Spleen (tissue), 11 donors: Measurements from ENCODE around the gene MCCD1. TPM values are rescaled to one million over a fixed set of nuclear protein-coding genes. Genes with fewer than 3 reads are reported as not detected.
"Not testable (repeated sequence)": the region's sequence is repeated elsewhere in the genome, so short reads cannot be mapped to it uniquely, and the experiment has no call there.

Source experiments
- DNase-seq: peaks from one replicate; pipeline ENCODE4 v3.0.0-alpha.2; 2020
- H3K27ac ChIP-seq, 8 donors: fragments of 200-600 bp; sonication (generic) in 7 of 8; 1 replicate in 4 of 8; 2 replicates in 4 of 8; pipeline versions ENCODE4 v1.5.0 to v1.8.0; 2016 to 2021; ENCODE audit warnings: inconsistent platforms in 4 of 8, mild to moderate bottlenecking in 4 of 8, moderate library complexity in 1 of 8
- H3K27me3 ChIP-seq, 7 donors: fragments of 200-600 bp; sonication (generic) in 6 of 7; replicated peaks in 1 of 7; 1 replicate in 4 of 7; 2 replicates in 3 of 7; pipeline versions ENCODE4 v1.5.0 to v1.8.0; 2016 to 2021; ENCODE audit warnings: inconsistent platforms in 3 of 7, mild to moderate bottlenecking in 1 of 7
- H3K36me3 ChIP-seq, 6 donors: fragments of 200-600 bp; sonication (generic) in 5 of 6; 1 replicate in 4 of 6; 2 replicates in 2 of 6; pipeline versions ENCODE4 v1.5.0 to v1.8.0; 2016 to 2021; ENCODE audit warnings: inconsistent platforms in 2 of 6
- H3K4me1 ChIP-seq, 6 donors: fragments of 200-600 bp; sonication (generic) in 5 of 6; 1 replicate in 3 of 6; 2 replicates in 3 of 6; pipeline versions ENCODE4 v1.5.0 to v1.8.0; 2016 to 2021; ENCODE audit warnings: inconsistent platforms in 3 of 6
- H3K4me3 ChIP-seq, 8 donors: fragments of 200-600 bp; sonication (generic) in 7 of 8; 1 replicate in 4 of 8; 2 replicates in 4 of 8; pipeline versions ENCODE4 v1.5.0 to v1.8.0; 2016 to 2021; ENCODE audit warnings: inconsistent platforms in 4 of 8, mild to moderate bottlenecking in 4 of 8, moderate library complexity in 2 of 8
- H3K9me3 ChIP-seq, 8 donors: fragments of 200-600 bp; sonication (generic) in 7 of 8; 1 replicate in 4 of 8; 2 replicates in 4 of 8; pipeline versions ENCODE4 v1.5.0 to v1.8.0; 2016 to 2021; ENCODE audit warnings: inconsistent platforms in 4 of 8
- POLR2A ChIP-seq, 3 donors: fragments of 450-650 bp; IDR thresholded peaks; one replicate each; pipeline ENCODE4 v1.5.1; 2017; ENCODE audit warnings: antibody characterized with exemption in 3 of 3, mild to moderate bottlenecking in 1 of 3
- POLR2AphosphoS5 ChIP-seq, 3 donors: sonication (generic); formaldehyde crosslinking; IDR thresholded peaks; one replicate each; pipeline ENCODE4 v1.5.1; 2017; ENCODE audit warnings: antibody characterized with exemption in 3 of 3
- WGBS, 5 donors: extraction: QIAGEN DNeasy Blood & Tissue Kit in 3 of 5; methylation state at CpG; one replicate each; pipeline versions ENCODE4 v1.1.5 to v1.1.7; 2013 to 2018; 5-methylcytosine and 5-hydroxymethylcytosine counted together
- intact Hi-C: fragments of 100-400 bp; cut with DNase I; formaldehyde crosslinking; loops from one replicate; pipeline ENCODE4 v1.15.0; 2023; ENCODE audit warnings: low total_unique reads
- polyA plus RNA-seq, 3 donors: library from polyadenylated mRNA; stranded (reverse); fragments of 200-250 nt; gene quantifications; one replicate each; pipeline ENCODE4 v1.2.1, GENCODE V29; 2013
- total RNA-seq, 7 donors: library from RNA; depleted of rRNA in 3 of 7; stranded (reverse); fragments of >200 nt in 3 of 7; fragmentation: NEBNext Ultra II Directional in 4 of 7; extraction: Animal tissue kit (Norgen Biotek cat#: 25700) in 4 of 7; gene quantifications; one replicate each; pipeline versions ENCODE4 v1.1.0 to v1.2.1, GENCODE V29; 2016 to 2021
- TF ChIP-seq, protein P1 (sequence below), 11 experiments: fragments of 200-600 bp in 7 of 11; fragments of 450-650 bp in 4 of 11; sonication (generic) in 4 of 11; IDR thresholded peaks in 8 of 11; conservative IDR thresholded peaks in 3 of 11; 1 replicate in 7 of 11; 2 replicates in 4 of 11; pipeline versions ENCODE4 v1.4.0 to v1.8.0; 2016 to 2021; ENCODE audit warnings: antibody characterized with exemption in 11 of 11, inconsistent platforms in 4 of 11, mild to moderate bottlenecking in 1 of 11
- donor health status: healthy with polysubstance abuse.
- donor health status: DM: no; HTN: no; CAD: no; lungs with moderate emphysema.
- donor health status: DM: no; HTN: no; CAD: no.
- donor health status: Bipolar disorder and iron deficiency.
- donor health status: healthy.
- donor health status: DM: no; HTN: no; CAD: no.
- donor health status: DM: yes; HTN: yes; CAD: no.

The MCCD1 gene
- total and polyA plus RNA-seq, 10 donors: not detected

DNA sequence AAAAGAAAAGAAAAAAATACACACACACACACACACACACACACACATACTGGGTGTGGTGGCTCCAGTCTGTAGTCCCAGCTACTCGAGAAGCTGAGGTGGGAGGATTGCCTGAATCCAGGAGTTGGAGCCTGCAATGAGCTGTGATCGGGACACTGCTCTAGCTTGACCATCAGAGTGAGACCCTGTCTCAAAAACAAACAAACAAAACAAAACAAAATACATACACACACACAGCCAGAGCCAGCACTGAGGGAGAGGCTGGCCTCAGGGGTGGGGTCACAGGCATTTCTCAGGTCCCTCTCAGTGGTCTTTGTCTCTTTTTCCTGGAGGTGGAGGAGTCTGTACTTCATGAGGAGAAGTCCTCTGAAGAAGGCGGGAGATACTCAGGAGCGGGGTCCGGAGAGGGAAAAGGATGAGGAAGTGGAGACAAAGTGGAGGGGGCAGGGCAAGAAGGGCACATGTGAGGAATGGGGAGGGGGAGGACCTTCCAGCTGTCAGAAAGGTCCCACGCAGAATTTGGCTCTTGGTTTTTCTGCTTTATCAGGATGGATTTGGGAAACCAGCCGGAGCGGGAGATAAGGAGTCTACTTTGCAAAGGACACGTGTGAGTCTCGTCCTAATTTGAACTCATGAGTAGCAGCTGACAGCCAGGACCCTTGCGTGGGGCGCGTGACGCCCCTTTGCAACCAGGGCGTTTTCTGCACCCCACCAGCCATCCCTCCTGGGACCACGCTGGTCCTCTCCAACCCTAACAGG lies 38.5 kb upstream of the MCCD1 start:
- H3K36me3 ChIP-seq: no peaks in the 10 kb centered on the region
- WGBS, 5 donors: 59 to 77% (median 71%) methylated on average over 16 of the region's 16 CpGs
- no peak for DNase-seq
- H3K27me3 ChIP-seq: no peaks in the 10 kb centered on the region
- H3K27ac ChIP-seq: no peak overlapping the region
- intact Hi-C loops: loop anchor here (10.0 kb wide), 1 partner anchor 85 kb away; the partner anchor contains the start of gene MICA
- peaks cover 9 to 35% (median 24%) of the 10 kb centered on the region in 6 donors for H3K4me1 ChIP-seq
- H3K4me3 ChIP-seq: no peak overlapping the region
- TF ChIP-seq POLR2AphosphoS5 (IDR thresholded peaks at IDR 0.05) (no peak), POLR2A (IDR thresholded peaks at IDR 0.05) (no peak)
- TF ChIP-seq, protein P1, sequence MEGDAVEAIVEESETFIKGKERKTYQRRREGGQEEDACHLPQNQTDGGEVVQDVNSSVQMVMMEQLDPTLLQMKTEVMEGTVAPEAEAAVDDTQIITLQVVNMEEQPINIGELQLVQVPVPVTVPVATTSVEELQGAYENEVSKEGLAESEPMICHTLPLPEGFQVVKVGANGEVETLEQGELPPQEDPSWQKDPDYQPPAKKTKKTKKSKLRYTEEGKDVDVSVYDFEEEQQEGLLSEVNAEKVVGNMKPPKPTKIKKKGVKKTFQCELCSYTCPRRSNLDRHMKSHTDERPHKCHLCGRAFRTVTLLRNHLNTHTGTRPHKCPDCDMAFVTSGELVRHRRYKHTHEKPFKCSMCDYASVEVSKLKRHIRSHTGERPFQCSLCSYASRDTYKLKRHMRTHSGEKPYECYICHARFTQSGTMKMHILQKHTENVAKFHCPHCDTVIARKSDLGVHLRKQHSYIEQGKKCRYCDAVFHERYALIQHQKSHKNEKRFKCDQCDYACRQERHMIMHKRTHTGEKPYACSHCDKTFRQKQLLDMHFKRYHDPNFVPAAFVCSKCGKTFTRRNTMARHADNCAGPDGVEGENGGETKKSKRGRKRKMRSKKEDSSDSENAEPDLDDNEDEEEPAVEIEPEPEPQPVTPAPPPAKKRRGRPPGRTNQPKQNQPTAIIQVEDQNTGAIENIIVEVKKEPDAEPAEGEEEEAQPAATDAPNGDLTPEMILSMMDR (IDR thresholded peaks at IDR 0.05 in 8 of 11, conservative IDR thresholded peaks at IDR 0.05 in 3 of 11): no peak
- no peaks in the 10 kb centered on the region for H3K9me3 ChIP-seq

DNA sequence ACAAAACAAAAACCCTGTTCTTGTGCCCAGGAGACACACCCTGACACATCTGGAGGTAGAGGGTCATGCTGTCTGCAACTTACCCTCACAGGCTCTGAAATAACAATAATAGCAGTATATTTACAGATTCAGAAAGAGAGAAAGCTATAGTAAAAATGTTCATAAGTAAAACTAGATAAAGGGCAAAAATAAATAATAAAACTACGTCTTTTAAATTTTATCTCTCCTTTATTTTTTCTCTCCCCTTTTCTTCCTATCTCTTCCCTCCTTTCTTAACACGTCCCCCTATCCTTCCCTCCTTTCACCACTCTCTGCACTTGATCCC lies 35.2 kb upstream of the MCCD1 start:
- H3K9me3 ChIP-seq, H3K36me3 ChIP-seq, H3K27me3 ChIP-seq, DNase-seq: not testable (repeated sequence)
- H3K4me3 ChIP-seq: peak overlapping the region in 7 of 8 donors; percentile 44 to 87 (median 63)
- WGBS, 5 donors: 0 to 2% (median 1%) methylated on average over 2 of the region's 2 CpGs
- H3K27ac ChIP-seq: peak overlapping the region in 6 of 8 donors; percentile 84 to 95 (median 93)
- peaks cover 28 to 61% (median 46%) of the 10 kb centered on the region in 6 donors for H3K4me1 ChIP-seq
- intact Hi-C loops: loop anchor here (10.0 kb wide), 1 partner anchor 89 kb away; the partner anchor contains the start of gene MICA

DNA sequence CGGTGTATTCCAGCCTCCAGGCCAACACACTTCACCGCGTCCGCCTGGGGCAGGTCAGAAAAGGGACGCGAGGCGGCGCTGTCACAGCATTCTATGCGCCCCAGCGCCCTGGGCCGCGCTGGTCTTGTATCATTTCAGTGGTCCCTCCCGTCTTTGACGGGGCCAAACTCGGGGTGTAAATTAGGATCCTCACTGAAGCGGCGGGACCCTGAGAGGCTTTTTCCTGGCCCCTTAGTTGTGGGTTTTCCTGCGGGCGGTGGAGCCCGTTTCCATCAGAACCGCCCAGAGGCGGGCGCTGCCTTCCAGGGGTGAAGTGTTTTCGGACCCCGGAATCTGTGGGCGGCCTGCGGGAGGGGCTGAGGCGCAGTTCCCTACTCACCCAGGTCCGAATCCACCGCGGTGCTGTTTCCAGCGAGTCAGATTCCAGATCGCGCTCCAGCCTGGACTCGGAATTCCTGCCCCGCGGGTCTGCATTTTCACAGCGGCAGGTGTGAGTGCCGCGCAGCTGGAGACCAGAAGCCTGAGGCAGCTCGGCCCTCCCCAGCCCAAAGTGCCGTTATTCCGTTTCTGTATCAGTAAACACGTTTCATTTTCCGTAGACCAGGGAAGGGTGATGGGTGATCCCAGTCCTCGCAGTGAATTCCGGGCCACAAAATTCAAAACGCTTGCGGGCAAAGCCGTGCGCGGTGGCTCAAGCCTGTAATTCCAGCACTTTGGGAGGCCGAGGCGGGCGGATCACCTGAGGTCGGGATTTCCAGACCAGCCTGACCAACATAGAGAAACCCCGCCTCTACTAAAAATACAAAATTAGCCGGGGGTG lies 34.7 kb upstream of the MCCD1 start:
- intact Hi-C loops: loop anchor here (10.0 kb wide), 1 partner anchor 89 kb away; the partner anchor contains the start of gene MICA
- Histone ChIP-seq H3K27ac (peak overlapping the region; percentile 84 to 95 (median 93)), H3K4me1 (peaks cover 31 to 67% (median 51%) of the 10 kb centered on the region in 6 donors), H3K4me3 (peak overlapping the region; percentile 44 to 87 (median 62)), H3K27me3 (no peaks in the 10 kb centered on the region), H3K36me3 (no peaks in the 10 kb centered on the region), H3K9me3 (no peaks in the 10 kb centered on the region)
- TF ChIP-seq POLR2A (IDR thresholded peaks at IDR 0.05): no peak
- peak; percentile 79 to 88 (median 87) for TF ChIP-seq POLR2AphosphoS5 (IDR thresholded peaks at IDR 0.05)
- TF ChIP-seq, protein P1 (IDR thresholded peaks at IDR 0.05 in 8 of 11, conservative IDR thresholded peaks at IDR 0.05 in 3 of 11): peak; percentile 53 to 93 (median 88)
- peak; percentile 95 for DNase-seq
- WGBS, 5 donors: 0 to 1% (median 0%) methylated on average over 37 to 58 of the region's 58 CpGs

DNA sequence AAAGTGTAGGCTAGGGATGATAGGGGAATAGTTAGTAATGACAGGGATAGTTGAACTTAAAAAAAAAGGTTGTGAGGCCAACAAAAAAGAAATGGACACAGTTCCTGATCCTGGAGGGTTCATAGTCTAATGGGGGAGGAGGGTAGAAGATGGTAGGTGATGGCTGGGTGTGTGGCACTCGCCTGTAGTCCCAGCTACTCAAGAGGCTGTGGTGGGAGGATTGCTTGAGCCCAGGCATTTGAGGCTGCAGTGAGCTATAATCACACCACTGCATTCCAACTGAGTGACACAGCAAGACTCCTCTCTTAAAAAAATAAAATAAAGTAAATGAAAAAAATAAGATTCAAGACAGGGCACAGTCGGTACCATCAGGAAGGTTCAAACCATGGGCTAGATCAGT lies 33.2 kb upstream of the MCCD1 start:
- Histone ChIP-seq H3K27ac (peak overlapping the region; percentile 84 to 95 (median 93)), H3K4me3 (peak overlapping the region in 6 of 8 donors; percentile 60 to 87 (median 66)), H3K4me1 (peaks cover 31 to 76% (median 54%) of the 10 kb centered on the region in 6 donors), H3K27me3 (no peaks in the 10 kb centered on the region), H3K36me3 (no peaks in the 10 kb centered on the region), H3K9me3 (no peaks in the 10 kb centered on the region)
- TF ChIP-seq, protein P1 (IDR thresholded peaks at IDR 0.05 in 8 of 11, conservative IDR thresholded peaks at IDR 0.05 in 3 of 11): no peak
- no peak for TF ChIP-seq POLR2A (IDR thresholded peaks at IDR 0.05)
- no peak for TF ChIP-seq POLR2AphosphoS5 (IDR thresholded peaks at IDR 0.05)
- WGBS, 5 donors: 47 to 62% (median 55%) methylated on average over 2 of the region's 2 CpGs
- intact Hi-C loops: loop anchor here (5.0 to 10.0 kb wide), 2 partner anchors 42 to 91 kb away; partner anchors contain the start of gene MICA
- DNase-seq: no peak

DNA sequence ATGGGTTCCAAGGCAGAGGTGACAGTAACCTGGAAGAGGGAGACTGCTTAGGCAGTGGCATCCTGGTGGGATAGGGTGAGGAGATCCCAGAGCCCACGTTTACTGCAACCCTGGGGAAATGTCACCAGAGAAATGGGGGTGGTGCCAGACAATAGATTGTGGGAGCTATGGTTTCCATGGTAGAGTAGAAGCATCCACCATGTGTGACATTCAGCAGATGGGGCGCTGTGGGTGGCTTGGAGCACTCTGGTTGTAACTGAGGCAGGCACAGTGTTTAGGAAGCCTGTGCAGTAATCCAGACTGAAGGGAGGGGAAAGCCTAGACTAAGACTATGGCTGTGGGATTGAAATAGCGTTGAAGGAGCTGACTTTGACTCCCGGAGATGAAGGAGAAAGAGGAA lies 31.9 kb upstream of the MCCD1 start:
- Histone ChIP-seq H3K4me3 (peak overlapping the region in 3 of 8 donors; percentile 65 to 91 (median 76)), H3K4me1 (peaks cover 28 to 75% (median 51%) of the 10 kb centered on the region in 6 donors), H3K27ac (peak overlapping the region in 7 of 8 donors; percentile 42 to 95 (median 86))
- not testable (repeated sequence) for H3K27me3 ChIP-seq, H3K36me3 ChIP-seq, H3K9me3 ChIP-seq, DNase-seq
- 38 to 60% (median 49%) methylated on average over 4 of the region's 4 CpGs for WGBS, 5 donors
- intact Hi-C loops: loop anchor here (5.0 to 10.0 kb wide), 2 partner anchors 40 to 92 kb away; partner anchors contain the start of gene MICA
